Measurements from ENCODE around the gene ROR2. TPM values are rescaled to one million over a fixed set of nuclear protein-coding genes. Genes with fewer than 3 reads are reported as not detected.
"Not testable (repeated sequence)": the region's sequence is repeated elsewhere in the genome, so short reads cannot be mapped to it uniquely, and the experiment has no call there.

Gene ROR2
- total RNA-seq, 2 experiments from 2014 or later = 0.08 to 0.14 TPM

- no peak for ATAC-seq (ENCODE audit: low read depth)
These were observed 138.8 kb downstream of the ROR2 start for GRCh38 chr9:91811024-91811909.

GRCh38 chr9:91810286-91810905 lies 139.6 kb downstream of the ROR2 start:
- ATAC-seq (ENCODE audit: low read depth) (no peak), DNase-seq (no peak)
- Mint-ChIP-seq H3K4me1 (no peaks in the 10 kb centered on the region), H3K27me3 (no peaks in the 10 kb centered on the region), H3K27ac (no peak overlapping the region), H3K4me3 (no peak overlapping the region), H3K9me3 (no peaks in the 10 kb centered on the region), H3K36me3 (no peaks in the 10 kb centered on the region)
- POLR2A ChIA-PET = no interaction called here

More at GRCh38 chr9:91811024-91811909, 138.8 kb downstream of the ROR2 start:
- Mint-ChIP-seq H3K36me3 (no peaks in the 10 kb centered on the region), H3K4me3 (no peak overlapping the region), H3K4me1 (no peaks in the 10 kb centered on the region), H3K27ac (no peak overlapping the region), H3K9me3 (no peaks in the 10 kb centered on the region), H3K27me3 (peaks cover 4% of the 10 kb centered on the region)
- POLR2A ChIA-PET = no interaction called here
- DNase-seq = no peak

- no peak overlapping the region for H3K27ac Mint-ChIP-seq
- no peaks in the 10 kb centered on the region for H3K27me3 Mint-ChIP-seq
- ATAC-seq (ENCODE audit: low read depth) (no peak), DNase-seq (no peak)
- no peaks in the 10 kb centered on the region for H3K36me3 Mint-ChIP-seq
- no peaks in the 10 kb centered on the region for H3K9me3 Mint-ChIP-seq
- H3K4me1 Mint-ChIP-seq = no peaks in the 10 kb centered on the region
- H3K4me3 Mint-ChIP-seq = no peak overlapping the region
- POLR2A ChIA-PET = no interaction called here
These were observed 140.3 kb downstream of the ROR2 start for GRCh38 chr9:91809581-91810285.

GRCh38 chr9:91807643-91808246 lies 142.3 kb downstream of the ROR2 start:
- H3K4me3 Mint-ChIP-seq = no peak overlapping the region
- no peak overlapping the region for H3K27ac Mint-ChIP-seq
- ATAC-seq (ENCODE audit: low read depth) (no peak), DNase-seq (no peak)
- no peaks in the 10 kb centered on the region for H3K36me3 Mint-ChIP-seq
- POLR2A ChIA-PET = no interaction called here
- H3K27me3 Mint-ChIP-seq = no peaks in the 10 kb centered on the region
- no peaks in the 10 kb centered on the region for H3K9me3 Mint-ChIP-seq
- no peaks in the 10 kb centered on the region for H3K4me1 Mint-ChIP-seq

- DNase-seq = no peak
- Mint-ChIP-seq H3K27me3 (no peaks in the 10 kb centered on the region), H3K4me1 (no peaks in the 10 kb centered on the region), H3K27ac (no peak overlapping the region), H3K9me3 (no peaks in the 10 kb centered on the region), H3K4me3 (no peak overlapping the region), H3K36me3 (no peaks in the 10 kb centered on the region)
- POLR2A ChIA-PET = no interaction called here
- no peak for ATAC-seq (ENCODE audit: low read depth)
These were observed 145.0 kb downstream of the ROR2 start for GRCh38 chr9:91805031-91805430.

GRCh38 chr9:91803970-91804752 lies 145.9 kb downstream of the ROR2 start:
- POLR2A ChIA-PET = no interaction called here
- H3K4me3 Mint-ChIP-seq = no peak overlapping the region
- no peak overlapping the region for H3K27ac Mint-ChIP-seq
- no peaks in the 10 kb centered on the region for H3K4me1 Mint-ChIP-seq
- DNase-seq (no peak), ATAC-seq (ENCODE audit: low read depth) (no peak)
- H3K9me3 Mint-ChIP-seq = no peaks in the 10 kb centered on the region
- H3K27me3 Mint-ChIP-seq = no peaks in the 10 kb centered on the region
- H3K36me3 Mint-ChIP-seq = no peaks in the 10 kb centered on the region

- Mint-ChIP-seq H3K9me3 (no peaks in the 10 kb centered on the region), H3K36me3 (no peaks in the 10 kb centered on the region), H3K4me1 (peaks cover 7% of the 10 kb centered on the region), H3K27me3 (no peaks in the 10 kb centered on the region), H3K4me3 (no peak overlapping the region), H3K27ac (no peak overlapping the region)
- ATAC-seq (ENCODE audit: low read depth) = no peak
- DNase-seq = no peak
- POLR2A ChIA-PET = no interaction called here
These were observed 146.7 kb downstream of the ROR2 start for GRCh38 chr9:91803151-91803940.

- no peak overlapping the region for H3K27ac Mint-ChIP-seq
These were observed 147.6 kb downstream of the ROR2 start for GRCh38 chr9:91802391-91802790.

GRCh38 chr9:91800473-91801030 lies 149.5 kb downstream of the ROR2 start:
- no peak overlapping the region for H3K4me3 Mint-ChIP-seq
- no peaks in the 10 kb centered on the region for H3K36me3 Mint-ChIP-seq
- DNase-seq (no peak), ATAC-seq (ENCODE audit: low read depth) (no peak)
- H3K4me1 Mint-ChIP-seq = peaks cover 7% of the 10 kb centered on the region
- POLR2A ChIA-PET = no interaction called here
- no peaks in the 10 kb centered on the region for H3K9me3 Mint-ChIP-seq
- peaks cover under 1% of the 10 kb centered on the region for H3K27me3 Mint-ChIP-seq
- no peak overlapping the region for H3K27ac Mint-ChIP-seq

More at GRCh38 chr9:91802391-91802790, 147.6 kb downstream of the ROR2 start:
- no peak for DNase-seq
- no peak overlapping the region for H3K4me3 Mint-ChIP-seq
- peaks cover 7% of the 10 kb centered on the region for H3K4me1 Mint-ChIP-seq
- H3K27me3 Mint-ChIP-seq = no peaks in the 10 kb centered on the region
- no peaks in the 10 kb centered on the region for H3K9me3 Mint-ChIP-seq
- no peak for ATAC-seq (ENCODE audit: low read depth)
- POLR2A ChIA-PET = no interaction called here
- H3K36me3 Mint-ChIP-seq = no peaks in the 10 kb centered on the region

- no peak for DNase-seq
- H3K4me1 Mint-ChIP-seq = peaks cover 7% of the 10 kb centered on the region
- H3K36me3 Mint-ChIP-seq = no peaks in the 10 kb centered on the region
- H3K9me3 Mint-ChIP-seq = no peaks in the 10 kb centered on the region
- peak overlapping the region; percentile 49 for H3K27ac Mint-ChIP-seq
- peaks cover 3% of the 10 kb centered on the region for H3K27me3 Mint-ChIP-seq
- H3K4me3 Mint-ChIP-seq = peak overlapping the region; percentile 49
- no peak for ATAC-seq (ENCODE audit: low read depth)
- POLR2A ChIA-PET = no interaction called here
These were observed 150.8 kb downstream of the ROR2 start for GRCh38 chr9:91799113-91799744.

GRCh38 chr9:91798273-91799112 lies 151.5 kb downstream of the ROR2 start:
- Mint-ChIP-seq H3K27ac (peak overlapping the region; percentile 49), H3K4me3 (peak overlapping the region; percentile 49)
- POLR2A ChIA-PET, H3K36me3 Mint-ChIP-seq, H3K27me3 Mint-ChIP-seq, H3K9me3 Mint-ChIP-seq, H3K4me1 Mint-ChIP-seq, DNase-seq: not testable (repeated sequence)
- peak; percentile 26 for ATAC-seq (ENCODE audit: low read depth)

Measured in activated naive CD8-positive, alpha-beta T cell treated with anti-CD3 and anti-CD28 coated beads, Interleukin-2, amount 10 ng/mL, durations not matched to agents 7 days and 5 days (primary cell).